ENCODE data around the gene TRDN. TPM values are rescaled to one million over a fixed set of nuclear protein-coding genes. Genes with fewer than 3 reads are reported as not detected.
"Not testable (repeated sequence)": the region's sequence is repeated elsewhere in the genome, so short reads cannot be mapped to it uniquely, and the experiment has no call there.

The TRDN gene
- total RNA-seq, 4 donors from 2014 or later = not detected

DNA sequence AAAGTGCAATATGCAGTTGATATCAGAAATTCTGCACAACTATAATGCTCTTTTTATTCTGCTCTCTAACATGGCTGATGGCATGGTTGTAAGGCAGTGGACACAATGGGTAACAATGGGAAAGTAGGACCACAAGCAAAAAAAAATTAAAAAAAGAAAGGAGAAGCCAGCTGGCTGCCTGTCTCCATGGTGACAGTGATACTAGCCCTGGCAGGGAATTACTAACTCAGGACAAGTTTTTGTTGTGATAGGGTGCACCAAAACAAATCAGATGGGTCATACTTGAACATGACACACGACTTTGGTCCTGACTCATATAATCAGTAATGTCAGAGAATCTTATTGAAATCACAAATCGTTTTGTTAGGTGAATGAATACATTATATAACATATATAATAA is 169.4 kb downstream of the TRDN start:
- TF ChIP-seq, protein P1, sequence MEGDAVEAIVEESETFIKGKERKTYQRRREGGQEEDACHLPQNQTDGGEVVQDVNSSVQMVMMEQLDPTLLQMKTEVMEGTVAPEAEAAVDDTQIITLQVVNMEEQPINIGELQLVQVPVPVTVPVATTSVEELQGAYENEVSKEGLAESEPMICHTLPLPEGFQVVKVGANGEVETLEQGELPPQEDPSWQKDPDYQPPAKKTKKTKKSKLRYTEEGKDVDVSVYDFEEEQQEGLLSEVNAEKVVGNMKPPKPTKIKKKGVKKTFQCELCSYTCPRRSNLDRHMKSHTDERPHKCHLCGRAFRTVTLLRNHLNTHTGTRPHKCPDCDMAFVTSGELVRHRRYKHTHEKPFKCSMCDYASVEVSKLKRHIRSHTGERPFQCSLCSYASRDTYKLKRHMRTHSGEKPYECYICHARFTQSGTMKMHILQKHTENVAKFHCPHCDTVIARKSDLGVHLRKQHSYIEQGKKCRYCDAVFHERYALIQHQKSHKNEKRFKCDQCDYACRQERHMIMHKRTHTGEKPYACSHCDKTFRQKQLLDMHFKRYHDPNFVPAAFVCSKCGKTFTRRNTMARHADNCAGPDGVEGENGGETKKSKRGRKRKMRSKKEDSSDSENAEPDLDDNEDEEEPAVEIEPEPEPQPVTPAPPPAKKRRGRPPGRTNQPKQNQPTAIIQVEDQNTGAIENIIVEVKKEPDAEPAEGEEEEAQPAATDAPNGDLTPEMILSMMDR (IDR thresholded peaks at IDR 0.05) = no peak
- no peak for TF ChIP-seq POLR2A (IDR thresholded peaks at IDR 0.05)
- Histone ChIP-seq H3K9me3 (no peaks in the 10 kb centered on the region), H3K27me3 (no peaks in the 10 kb centered on the region), H3K36me3 (no peaks in the 10 kb centered on the region), H3K4me1 (no peaks in the 10 kb centered on the region), H3K27ac (no peak overlapping the region), H3K4me3 (replicated peaks in 1 of 3) (no peak overlapping the region)
- DNase-seq = no peak
- intact Hi-C loops (cut with DNase I) = no loop called here
- WGBS, 2 donors = 75 to 79% methylated on average over 2 of the region's 2 CpGs

DNA sequence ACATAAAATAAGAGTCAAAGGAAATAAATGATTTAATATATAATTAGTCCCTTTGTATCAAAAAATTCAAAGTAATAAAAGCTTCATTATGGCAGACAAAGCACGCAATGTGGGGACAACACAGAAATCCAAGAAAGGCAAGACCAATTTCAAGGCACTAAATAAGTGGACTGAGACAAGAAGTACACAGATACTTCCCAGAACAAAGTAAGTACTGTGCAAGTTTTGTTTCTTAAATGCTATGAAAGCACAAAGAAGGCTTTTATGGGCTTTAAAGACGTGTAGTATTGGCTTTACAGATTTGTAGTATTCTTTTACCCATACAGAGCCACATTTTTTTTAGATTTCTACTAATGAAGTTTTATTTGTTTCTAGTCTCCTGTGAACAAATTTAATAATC is 174.6 kb downstream of the TRDN start:
- Histone ChIP-seq H3K4me3 (replicated peaks in 1 of 3) (no peak overlapping the region), H3K9me3 (no peaks in the 10 kb centered on the region), H3K4me1 (no peaks in the 10 kb centered on the region), H3K27ac (no peak overlapping the region), H3K27me3 (no peaks in the 10 kb centered on the region), H3K36me3 (no peaks in the 10 kb centered on the region)
- no peak for DNase-seq
- 61 to 67% methylated on average over 2 of the region's 2 CpGs for WGBS, 2 donors
- TF ChIP-seq POLR2A (IDR thresholded peaks at IDR 0.05) = no peak
- TF ChIP-seq, protein P1 (IDR thresholded peaks at IDR 0.05) = no peak
- intact Hi-C loops (cut with DNase I) = no loop called here

DNA sequence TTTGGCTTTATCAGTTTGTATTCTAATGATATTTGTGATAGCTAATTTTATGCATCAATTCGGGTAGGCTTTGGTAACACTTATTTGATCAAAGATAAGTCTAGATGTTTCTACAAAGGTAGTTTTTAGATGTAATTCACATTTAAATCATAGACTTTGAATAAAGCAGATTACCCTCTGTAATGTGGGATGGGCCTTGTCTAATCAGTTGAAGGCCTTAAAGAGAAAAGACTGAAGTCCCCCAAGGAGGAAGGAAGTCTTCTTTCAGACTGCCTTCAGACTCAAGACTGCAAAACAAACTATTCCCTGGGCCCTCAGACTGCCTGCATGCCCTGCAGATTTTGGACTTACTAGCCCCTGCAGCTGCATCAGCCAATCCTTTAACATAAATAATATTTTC is 178.5 kb downstream of the TRDN start:
- 96 to 98% methylated on average over 1 of the region's 1 CpG for WGBS, 2 donors

DNA sequence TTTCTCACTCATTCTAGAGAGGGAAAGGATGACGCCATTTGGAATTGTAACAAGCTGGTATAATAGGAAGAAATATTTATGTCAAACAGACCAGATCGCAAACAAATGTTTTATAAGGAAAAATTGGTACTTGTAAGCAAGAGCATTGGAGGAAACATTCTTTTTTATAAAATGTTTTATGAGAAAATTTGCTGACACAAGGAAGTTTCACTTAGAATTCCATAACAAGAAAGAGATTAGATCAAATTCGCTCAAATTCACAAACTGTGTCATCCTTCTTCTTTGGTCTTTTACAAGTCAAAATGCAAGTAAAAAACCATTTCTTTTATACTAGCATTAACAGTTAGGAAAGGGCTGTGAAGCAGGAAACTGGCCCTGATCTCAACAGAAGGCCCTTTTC is 179.9 kb downstream of the TRDN start:
- no peak overlapping the region for H3K4me3 ChIP-seq (replicated peaks in 1 of 3)
- H3K27ac ChIP-seq = no peak overlapping the region
- no peak for DNase-seq
- intact Hi-C loops (cut with DNase I) = no loop called here
- H3K4me1 ChIP-seq = no peaks in the 10 kb centered on the region
- no peaks in the 10 kb centered on the region for H3K36me3 ChIP-seq
- TF ChIP-seq, protein P1 (IDR thresholded peaks at IDR 0.05) = no peak
- no peak for TF ChIP-seq POLR2A (IDR thresholded peaks at IDR 0.05)
- 93 to 94% methylated on average over 3 of the region's 3 CpGs for WGBS, 2 donors
- H3K27me3 ChIP-seq = no peaks in the 10 kb centered on the region
- no peaks in the 10 kb centered on the region for H3K9me3 ChIP-seq

More for the DNA sequence above, 178.5 kb downstream of the TRDN start:
- intact Hi-C loops (cut with DNase I) = no loop called here
- no peak for TF ChIP-seq POLR2A (IDR thresholded peaks at IDR 0.05)
- TF ChIP-seq, protein P1 (IDR thresholded peaks at IDR 0.05) = no peak
- Histone ChIP-seq H3K36me3 (no peaks in the 10 kb centered on the region), H3K4me3 (replicated peaks in 1 of 3) (no peak overlapping the region), H3K27me3 (no peaks in the 10 kb centered on the region), H3K27ac (no peak overlapping the region), H3K9me3 (no peaks in the 10 kb centered on the region), H3K4me1 (no peaks in the 10 kb centered on the region)
- no peak for DNase-seq

DNA sequence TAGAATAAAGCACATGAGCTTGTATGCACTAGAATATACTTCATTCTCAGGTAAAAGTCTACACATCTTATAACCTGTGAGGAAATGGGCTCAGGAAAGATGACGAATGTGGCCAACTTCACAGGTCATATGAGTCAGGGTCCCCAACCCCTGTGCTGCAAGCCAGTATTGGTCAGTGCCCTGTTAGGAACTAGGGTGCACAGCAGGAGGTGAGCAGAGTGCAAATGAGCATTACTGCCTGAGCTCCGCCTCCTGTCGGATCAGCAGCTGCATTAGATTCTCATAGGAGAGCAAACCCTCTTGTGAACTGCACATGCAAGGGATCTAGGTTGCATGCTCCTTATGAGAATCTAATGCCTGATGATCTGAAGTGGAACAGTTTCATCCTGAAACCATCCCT is 182.3 kb downstream of the TRDN start:
- Histone ChIP-seq H3K4me3 (replicated peaks in 1 of 3) (no peak overlapping the region), H3K27ac (no peak overlapping the region), H3K27me3 (no peaks in the 10 kb centered on the region), H3K36me3 (no peaks in the 10 kb centered on the region), H3K9me3 (no peaks in the 10 kb centered on the region), H3K4me1 (no peaks in the 10 kb centered on the region)
- no peak for DNase-seq
- intact Hi-C loops (cut with DNase I) = no loop called here
- 86 to 88% methylated on average over 3 of the region's 3 CpGs for WGBS, 2 donors
- TF ChIP-seq, protein P1 (IDR thresholded peaks at IDR 0.05) = no peak
- no peak for TF ChIP-seq POLR2A (IDR thresholded peaks at IDR 0.05)

DNA sequence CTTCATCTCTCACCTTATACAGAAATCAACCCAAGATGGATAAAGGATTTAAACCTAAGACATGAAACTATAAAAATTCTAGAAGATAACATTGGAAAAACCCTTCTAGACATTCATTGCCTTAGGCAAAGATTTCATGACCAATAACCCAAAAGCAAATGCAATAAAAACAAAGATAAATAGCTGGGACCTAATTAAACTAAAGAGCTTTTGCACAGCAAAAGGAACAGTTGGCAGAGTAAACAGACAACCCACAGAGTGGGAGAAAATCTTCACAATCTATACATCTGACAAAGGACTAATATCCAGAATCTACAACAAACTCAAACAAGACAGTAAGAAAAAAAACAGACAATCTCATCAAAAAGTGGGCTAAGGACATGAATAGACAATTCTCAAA is 183.7 kb downstream of the TRDN start:
- H3K27me3 ChIP-seq; H3K27ac ChIP-seq; intact Hi-C loops (cut with DNase I); DNase-seq; H3K9me3 ChIP-seq; H3K36me3 ChIP-seq; H3K4me3 ChIP-seq (replicated peaks in 1 of 3); H3K4me1 ChIP-seq: not testable (repeated sequence)
